Prostate gland (tissue), 2 donors: ENCODE data around the gene CCDC102B.

Source experiments
- CTCF ChIP-seq, 4 experiments: fragments of 200-600 bp in 2 of 4; fragments of 450-650 bp in 2 of 4; sonication (generic) in 2 of 4; IDR thresholded peaks; 1 replicate in 3 of 4; 2 replicates in 1 of 4; pipeline ENCODE4 v1.5.1; 2016 to 2019; ENCODE audit warnings: antibody characterized with exemption in 4 of 4, mild to moderate bottlenecking in 2 of 4, moderate library complexity in 2 of 4
- POLR2A ChIP-seq: fragments of 450-650 bp; IDR thresholded peaks from one replicate; pipeline ENCODE4 v1.6.1; 2016; ENCODE audit warnings: antibody characterized with exemption, mild to moderate bottlenecking

- no peak for TF ChIP-seq CTCF (IDR thresholded peaks at IDR 0.05)
- no peak for TF ChIP-seq POLR2A
Measured at GRCh38 chr18:68818584-68818983, 20.7 kb downstream of the CCDC102B start.
